Astrocyte (in vitro differentiated cells and primary cell): ENCODE measurements around the gene DENND11.

Experiments
- EZH2 ChIP-seq: IDR thresholded peaks from 2 replicates; pipeline ENCODE4 v1.6.1; 2012; ENCODE audit warnings: mild to moderate bottlenecking, low read length, inconsistent platforms; ENCODE audit not compliant: insufficient read depth
- TF ChIP-seq, protein P1 (sequence below): IDR thresholded peaks from 2 replicates; pipeline ENCODE4 v1.5.1; 2011; ENCODE audit warnings: low read depth, mild to moderate bottlenecking, inconsistent platforms, low read length, moderate library complexity; ENCODE audit not compliant: insufficient read depth

- TF ChIP-seq, protein P1, sequence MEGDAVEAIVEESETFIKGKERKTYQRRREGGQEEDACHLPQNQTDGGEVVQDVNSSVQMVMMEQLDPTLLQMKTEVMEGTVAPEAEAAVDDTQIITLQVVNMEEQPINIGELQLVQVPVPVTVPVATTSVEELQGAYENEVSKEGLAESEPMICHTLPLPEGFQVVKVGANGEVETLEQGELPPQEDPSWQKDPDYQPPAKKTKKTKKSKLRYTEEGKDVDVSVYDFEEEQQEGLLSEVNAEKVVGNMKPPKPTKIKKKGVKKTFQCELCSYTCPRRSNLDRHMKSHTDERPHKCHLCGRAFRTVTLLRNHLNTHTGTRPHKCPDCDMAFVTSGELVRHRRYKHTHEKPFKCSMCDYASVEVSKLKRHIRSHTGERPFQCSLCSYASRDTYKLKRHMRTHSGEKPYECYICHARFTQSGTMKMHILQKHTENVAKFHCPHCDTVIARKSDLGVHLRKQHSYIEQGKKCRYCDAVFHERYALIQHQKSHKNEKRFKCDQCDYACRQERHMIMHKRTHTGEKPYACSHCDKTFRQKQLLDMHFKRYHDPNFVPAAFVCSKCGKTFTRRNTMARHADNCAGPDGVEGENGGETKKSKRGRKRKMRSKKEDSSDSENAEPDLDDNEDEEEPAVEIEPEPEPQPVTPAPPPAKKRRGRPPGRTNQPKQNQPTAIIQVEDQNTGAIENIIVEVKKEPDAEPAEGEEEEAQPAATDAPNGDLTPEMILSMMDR, result no peak
- TF ChIP-seq EZH2, result no peak
These were observed 14.1 kb upstream of the DENND11 start for GRCh38 chr7:141715794-141716689.
